Stimulated activated CD4-positive, alpha-beta T cell treated with anti-CD3 and anti-CD28 coated beads, Interleukin-2, amount 100 ng/mL, for 24 hours (primary cell): ENCODE results near the gene KLF7.

Source experiments
- DNase-seq, 2 donors: peaks; one replicate each; pipeline ENCODE4 v3.0.0-alpha.2; 2020

KLF7 gene

DNA sequence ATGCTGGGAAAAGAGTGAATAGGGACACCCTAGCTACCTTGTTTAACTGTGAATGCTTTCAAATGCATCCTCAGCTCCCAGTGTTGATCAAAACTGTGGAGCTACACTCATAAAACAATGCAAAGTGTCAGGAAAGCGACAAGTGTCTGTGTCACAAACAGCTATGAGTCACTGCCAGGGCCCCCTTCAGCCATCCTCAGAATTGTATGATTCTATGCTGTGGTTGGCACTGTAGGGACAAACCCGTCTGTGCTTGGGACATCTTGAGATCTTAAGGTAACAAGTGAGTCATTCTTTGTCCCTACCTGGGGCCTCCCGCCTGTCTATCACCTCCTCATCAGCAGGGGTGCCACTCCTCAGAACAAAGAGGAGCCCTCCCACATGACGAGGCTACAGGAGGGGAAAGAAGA lies 42.4 kb downstream of the KLF7 start:
- peak; percentile 64 to 71 for DNase-seq

DNA sequence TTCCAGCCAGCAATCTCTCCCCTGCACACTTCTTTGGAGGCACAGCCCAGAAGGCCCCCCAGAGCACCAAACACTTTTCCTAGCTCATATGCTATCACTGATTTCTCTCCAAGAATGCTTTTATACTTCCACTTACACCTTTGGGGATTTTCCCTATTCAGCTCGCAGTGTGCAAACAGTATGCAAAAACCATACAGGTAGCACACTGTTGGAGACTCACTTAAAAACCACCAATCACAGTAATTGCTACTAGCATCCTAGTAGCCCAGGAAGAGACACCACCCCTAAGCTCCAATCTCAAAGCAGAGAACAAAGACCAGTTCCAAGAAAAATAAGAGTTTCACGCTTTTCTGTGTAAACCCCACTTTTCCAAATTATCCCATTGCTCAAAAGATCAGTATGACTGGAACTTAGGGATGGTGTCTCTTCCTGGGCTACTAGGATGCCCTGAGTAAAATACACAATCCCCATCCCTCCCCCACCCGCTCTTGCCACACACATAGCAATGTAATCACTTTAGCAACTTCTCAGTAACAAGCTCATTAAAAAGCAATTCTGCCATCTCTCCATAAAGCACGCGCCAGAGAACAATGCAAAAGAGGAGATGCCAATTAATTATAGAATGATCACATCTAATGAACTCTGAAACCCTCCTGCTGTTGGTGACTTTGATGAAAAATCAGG lies 43.0 kb downstream of the KLF7 start:
- DNase-seq, result no peak

DNA sequence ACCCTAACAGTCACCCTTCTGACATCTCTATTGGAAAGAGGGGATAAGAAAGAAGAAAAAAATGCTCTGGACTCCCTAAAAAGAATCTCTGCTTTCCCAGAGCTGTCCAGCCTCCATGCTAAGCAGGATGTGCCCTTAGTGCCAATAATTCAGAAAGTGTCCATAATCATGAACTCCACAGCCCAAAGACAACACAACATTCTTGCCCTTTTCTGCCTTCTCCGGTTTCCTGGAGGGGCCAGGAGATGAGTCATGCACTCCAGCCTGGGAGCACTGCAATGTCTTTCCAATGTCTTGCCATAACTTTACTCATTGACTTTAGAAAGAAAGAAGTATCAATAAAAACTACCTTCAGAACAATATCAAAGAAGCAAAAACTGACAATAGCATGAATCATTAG lies 44.0 kb downstream of the KLF7 start:
- no peak for DNase-seq

DNA sequence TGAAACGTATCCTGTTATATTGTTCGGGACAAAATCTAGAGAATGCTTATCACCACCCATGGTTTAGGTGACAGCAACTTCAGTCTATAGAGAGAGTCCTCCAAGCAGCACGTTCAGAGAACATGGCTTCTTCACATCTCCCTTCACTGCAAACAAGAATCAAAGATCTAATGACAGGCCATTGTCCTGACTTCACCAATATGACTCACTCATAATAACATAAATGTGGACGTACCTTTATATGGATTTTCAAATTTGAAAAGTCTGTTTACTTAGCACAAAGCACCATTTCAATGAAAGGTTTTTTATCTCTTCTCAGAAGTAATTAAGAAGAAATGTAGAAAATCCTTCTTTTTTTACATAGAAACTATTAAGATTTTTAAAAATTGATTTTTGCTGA lies 46.7 kb downstream of the KLF7 start:
- no peak for DNase-seq

DNA sequence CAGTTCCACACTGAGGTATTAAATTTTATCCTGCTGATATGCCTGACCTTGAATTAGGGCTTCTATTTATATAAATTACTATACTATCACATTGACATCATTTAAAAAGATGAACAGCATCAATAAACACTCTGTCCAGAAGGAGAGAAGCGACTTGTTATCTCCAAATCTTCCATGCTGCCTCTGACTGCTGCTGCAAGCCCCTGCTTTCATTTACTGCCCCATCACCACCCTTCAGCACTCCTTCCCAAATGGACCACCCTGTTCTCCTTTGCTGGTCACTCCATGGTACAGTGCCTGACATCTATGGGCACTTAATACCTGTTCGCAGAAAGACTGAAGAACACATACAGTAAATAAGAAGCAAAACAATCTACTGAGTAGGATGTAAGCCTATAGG lies 48.1 kb downstream of the KLF7 start:
- DNase-seq, result no peak

DNA sequence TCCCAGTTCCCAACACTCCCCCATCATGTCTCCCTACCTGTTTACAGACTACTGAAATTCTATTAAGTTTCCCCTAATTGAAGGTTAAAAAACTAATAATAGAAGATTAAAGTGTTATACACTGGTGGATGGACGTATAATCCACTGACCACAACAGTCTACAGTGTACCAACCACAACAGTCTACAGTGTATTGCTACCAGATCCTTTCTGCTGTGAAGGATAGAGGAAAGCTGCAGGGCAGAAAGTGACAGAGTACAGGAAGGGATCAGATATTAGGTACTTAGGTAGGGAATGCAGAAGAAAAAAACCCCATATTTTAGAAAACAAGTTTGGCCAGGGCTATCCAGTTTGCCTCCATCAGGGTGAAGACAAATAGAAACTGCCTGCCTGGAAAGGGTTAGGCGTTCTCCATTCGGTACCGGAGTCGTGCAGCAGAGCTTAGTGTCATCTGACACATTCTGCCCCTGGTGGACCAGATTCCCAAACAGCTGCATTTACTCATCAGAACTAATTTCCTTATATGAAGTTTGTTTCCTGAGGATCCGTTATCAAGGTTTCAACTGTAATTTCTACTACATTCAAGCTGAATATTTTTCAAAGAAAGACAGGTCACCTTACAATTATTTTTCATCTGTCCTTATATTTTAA lies 49.9 kb downstream of the KLF7 start:
- DNase-seq, result no peak

DNA sequence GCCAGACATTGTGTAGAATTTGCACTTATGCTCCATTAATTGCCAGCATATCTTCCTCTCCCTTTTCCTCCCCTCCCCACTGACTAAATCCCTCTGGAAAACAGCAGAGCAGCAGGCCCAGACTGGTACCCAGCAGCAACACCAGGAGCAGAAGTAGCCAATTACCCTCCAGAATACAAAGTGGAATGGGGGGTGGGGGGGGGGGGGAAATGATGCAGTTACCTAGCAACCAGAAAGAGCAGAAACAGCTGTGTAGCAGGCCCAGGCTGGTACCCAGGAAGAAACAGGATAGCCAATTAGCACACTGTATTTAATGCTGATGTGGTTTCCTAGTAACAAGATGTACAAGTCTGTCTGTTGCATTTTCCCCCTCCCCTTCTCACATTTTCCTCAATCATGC lies 52.3 kb downstream of the KLF7 start:
- DNase-seq, result no peak

DNA sequence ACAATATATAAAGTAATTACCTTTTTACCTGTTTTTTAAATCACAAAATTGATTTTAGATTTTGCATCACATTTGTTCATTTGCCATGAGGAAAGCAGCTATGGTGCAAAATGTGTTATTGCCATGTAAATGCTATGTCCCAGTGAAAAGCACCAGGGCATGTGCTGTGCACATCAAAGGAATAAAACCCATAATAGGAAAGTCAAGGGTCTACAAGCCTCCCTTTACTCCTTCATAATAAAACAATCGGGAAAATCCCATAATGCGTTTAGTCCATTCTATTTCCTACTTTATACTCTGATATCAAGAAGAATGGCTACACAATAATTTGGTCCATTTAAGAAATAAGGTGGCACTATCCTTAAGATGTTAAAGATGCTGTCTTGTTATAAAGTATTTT lies 53.0 kb downstream of the KLF7 start:
- no peak for DNase-seq

DNA sequence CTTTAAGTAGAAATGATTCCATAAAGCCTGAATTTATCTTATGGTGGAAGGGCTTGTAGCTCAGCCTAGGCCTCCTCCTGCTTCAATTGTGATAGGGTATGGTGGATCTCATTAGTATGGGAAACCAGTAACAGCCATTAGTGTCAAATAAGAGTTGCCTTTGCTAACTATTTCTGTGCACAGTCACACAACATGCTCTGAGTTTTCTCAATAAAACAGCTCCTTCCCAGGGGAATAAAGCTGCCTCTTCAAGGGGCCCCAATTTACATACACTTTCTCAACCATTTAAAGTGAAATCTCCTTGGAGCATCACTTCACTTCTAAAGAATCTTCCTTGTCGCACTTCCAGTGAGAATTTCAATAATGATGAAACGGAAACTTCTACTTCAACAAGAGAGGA lies 53.4 kb downstream of the KLF7 start:
- no peak for DNase-seq

DNA sequence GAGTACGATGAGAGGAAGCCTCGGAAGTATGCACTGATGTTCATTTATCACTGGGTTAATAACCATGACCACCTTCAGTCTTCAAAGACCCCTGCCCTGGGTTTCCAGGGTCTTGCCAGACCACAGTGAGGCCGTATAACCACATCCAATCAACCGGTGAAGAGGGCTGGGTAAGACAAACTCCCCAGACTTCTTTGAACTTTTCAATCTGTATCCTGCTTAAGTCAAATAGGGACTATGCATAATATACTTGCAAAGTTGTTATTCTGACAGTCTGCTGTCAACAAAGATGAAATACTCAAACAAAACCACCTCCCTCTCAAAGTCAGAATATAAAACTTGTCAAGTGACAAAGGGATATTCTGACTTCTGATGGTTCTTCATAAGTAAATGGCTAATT lies 54.0 kb downstream of the KLF7 start:
- no peak for DNase-seq

DNA sequence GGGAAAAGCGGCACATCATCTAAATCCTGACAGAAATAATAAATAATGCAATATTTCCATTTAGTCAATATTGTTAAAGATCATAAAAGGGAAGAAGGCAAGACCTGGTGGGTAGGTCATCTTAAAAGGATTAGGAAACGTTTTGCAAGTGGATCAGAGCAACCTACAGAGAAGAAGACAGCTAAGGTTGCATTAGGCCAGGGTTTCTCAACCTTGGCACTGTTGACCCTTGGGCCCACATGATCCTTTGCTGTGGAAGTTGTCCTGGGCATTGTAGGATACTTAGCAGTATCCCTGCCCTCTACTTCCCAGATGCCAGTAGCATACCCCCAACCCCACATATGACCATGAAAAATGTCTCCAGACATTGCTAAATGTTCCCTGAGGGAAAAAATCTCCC lies 55.0 kb downstream of the KLF7 start:
- DNase-seq, result no peak

DNA sequence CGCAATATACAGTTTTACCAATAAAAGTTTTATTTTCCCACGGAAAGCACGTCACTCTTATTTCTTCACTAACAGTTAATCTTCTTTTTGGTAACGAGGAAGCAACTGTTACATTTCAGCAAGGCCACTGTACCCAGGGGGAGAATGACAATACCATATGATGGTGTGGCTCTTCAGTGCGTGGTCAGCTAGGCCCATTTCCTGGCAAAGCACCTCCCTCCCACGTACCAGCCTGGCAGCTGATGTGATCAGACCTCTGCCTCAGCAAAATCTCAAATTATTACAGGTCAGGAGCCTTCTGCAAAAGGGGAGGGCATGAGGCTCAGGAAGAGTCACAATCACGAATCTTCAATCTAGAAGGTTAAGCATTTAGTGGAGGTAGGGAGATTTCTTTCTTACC lies 55.4 kb downstream of the KLF7 start:
- DNase-seq, result no peak

DNA sequence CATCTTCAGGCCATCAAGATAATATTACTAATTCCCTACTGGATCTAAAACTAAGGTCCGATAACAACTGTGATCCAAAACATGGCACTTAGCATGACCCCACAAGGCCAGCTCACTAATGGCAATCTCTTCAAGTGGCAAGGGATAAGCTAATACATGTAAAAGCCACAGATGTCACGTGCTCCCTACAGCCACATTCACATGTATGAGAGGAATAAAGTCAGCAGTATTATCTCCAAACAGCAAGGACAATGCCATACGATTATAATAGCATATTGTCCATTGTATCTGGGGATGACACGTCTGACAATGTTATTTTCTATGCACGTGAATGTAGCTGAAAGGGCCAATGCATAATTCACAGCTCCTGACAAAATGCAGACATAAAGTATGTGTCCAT lies 56.0 kb downstream of the KLF7 start:
- DNase-seq, result no peak

DNA sequence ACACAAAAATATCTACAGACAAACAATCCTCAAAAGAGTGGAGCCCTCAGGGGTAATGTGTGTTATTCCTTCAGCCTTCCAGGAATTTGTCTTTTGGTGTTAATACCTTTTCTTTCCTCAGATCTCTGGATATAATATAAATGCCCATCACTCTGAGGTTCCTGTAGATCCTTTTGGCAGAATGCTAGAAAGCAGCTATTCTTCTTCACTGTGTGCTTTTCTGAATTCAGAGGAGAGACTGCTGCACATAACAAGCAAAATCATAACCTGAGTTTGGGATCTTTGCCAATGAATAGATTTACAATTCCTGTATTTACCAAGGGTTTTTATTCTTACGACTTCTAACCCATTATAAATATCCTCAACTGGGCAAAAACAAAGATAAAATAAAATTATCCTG lies 57.3 kb downstream of the KLF7 start:
- no peak for DNase-seq

DNA sequence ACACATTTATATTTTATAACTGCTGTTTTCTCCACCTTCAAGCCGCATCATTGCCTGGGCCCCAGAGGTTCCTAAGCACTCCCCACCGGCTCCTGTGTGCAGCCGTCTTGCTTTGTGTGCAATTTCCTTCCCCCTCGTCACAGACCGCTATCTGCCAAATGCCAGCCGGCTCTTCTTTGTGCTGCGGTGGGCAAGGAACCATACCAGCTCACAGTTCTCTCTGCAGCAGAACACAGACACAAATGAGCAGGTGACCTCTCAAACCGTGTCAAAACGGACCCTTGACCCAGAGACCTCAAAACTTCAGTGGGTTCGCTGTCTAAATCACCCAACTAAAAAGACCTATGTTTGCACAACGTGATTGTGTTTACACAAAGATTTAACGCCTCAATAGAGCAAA lies 58.2 kb downstream of the KLF7 start:
- no peak for DNase-seq

DNA sequence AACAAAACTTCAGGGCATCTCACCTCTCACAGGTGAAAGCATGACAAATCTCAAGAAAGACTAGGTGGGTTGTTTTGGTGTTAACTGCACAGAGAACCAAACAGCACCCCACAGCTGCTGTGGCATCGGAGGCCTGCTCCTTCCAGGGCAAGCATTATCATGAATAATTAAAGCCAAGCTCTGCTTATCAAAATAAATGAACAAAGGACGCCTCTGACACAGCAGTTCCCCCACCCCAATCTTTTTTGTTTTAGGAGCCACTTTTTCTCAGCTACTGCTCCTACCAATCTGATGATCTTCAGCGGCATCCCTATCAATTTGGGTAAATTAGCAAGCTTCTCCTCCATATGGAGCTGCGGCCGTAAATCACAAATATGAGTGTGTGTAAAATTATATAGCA lies 58.6 kb downstream of the KLF7 start:
- no peak for DNase-seq

DNA sequence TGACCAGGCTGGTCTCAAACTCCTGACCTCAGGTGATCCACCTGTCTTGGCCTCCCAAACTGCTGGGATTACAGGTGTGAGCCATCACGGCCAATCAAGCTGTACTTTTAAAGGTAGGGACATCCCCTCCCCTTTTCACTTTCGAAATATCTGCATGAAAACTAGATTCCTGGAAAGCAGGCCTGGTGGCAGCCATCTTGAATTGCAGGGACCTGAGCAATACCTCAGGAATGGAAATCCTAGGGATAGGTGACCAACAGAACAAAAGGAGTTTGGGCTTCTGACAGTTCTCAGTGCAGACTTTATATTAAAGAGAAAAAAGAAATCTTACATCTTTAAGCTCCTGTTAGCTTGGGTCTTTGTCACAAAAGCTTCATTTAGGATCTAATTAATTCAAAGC lies 62.6 kb downstream of the KLF7 start:
- DNase-seq, result no peak

DNA sequence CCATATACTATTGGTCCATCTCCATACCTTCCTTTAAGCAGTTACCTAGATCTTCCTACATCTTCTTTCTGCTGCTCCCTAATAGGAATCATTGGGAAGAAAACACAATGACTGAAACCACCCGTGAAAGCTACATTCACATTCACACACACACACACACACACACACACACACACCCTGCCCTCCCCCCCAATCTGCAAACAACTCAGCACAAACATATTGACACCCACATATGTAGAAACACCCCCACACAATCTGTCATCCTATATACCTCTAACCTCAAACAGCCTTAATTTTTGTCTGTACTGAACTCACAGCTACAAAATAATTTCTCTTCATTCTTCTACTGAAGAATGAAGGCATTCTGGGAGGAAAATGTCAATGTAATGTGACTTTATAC lies 63.8 kb downstream of the KLF7 start:
- DNase-seq, result no peak

DNA sequence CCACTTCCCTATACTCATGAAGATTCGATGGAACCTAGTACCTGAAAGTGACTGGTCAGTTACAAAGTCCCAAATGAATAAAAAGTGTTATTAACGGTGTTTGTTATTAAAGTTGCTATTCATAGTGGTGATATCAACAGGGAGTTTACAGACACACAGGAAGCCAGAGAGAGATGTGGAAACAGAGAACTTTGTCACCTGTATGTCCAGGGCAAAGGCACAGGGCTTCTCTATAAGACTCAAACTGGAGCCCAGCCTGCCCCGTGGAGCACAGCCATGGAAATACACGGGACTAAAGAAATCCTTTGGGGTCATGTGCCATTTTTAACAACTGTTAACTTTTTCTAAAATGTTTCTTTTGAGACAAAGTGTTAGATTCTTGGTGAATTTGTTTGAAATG lies 68.5 kb downstream of the KLF7 start:
- DNase-seq, result no peak

DNA sequence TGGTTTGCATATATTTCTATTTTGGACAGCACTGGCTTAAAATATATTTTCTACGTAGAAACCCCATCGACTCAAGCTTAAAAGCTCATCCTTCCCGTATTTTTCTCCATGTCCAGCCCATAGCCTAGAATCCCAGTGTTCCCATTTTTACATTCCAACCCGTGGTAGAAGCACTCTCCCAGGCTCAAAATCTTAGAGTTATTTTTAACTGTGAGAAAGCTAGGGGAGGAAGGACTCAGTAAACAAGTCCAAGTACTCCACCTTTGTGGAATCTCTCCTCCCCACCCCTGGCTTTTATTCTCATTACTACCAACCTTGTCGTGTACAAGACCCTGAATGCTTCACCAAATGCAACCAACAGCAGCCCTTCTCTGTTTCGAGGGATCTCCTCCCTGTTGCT lies 69.8 kb downstream of the KLF7 start:
- DNase-seq, result no peak

DNA sequence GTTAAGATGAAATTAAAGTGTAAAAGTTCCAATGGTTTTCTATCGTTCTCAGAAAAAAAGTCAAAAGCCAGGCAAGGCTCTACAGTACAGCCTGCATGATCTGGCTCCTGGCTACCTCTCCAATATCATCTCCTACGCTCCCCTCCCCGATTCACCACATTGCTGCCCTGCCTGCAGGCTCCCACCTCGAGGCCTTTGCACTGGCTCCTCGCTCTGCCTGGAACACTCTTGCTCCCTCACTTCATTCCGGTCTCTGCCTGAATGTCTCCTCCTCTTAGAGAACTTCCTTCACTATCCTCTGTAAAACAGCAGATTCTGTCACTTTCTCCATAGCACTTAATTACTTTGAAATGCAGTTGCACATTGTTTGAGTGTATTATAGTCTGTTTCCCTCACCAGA lies 72.5 kb downstream of the KLF7 start:
- DNase-seq, result no peak

DNA sequence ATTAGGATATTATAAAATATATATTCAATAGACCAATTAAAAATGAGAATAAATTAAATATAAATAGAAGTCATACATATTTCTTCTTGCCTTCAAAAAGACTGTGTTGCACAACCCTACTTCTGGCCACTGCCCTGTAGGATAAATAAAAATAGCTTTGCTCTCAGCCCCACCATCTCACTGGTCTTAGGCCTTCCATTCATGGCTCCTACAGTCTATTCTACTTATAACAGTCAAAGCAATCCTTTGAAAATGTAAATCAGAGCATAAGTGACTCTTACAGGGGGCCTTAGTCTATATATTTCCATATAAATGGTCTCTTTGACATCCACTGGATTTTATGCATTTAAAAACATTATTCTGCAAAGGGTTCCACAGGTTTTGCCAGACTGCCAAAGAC lies 72.9 kb downstream of the KLF7 start:
- no peak for DNase-seq

DNA sequence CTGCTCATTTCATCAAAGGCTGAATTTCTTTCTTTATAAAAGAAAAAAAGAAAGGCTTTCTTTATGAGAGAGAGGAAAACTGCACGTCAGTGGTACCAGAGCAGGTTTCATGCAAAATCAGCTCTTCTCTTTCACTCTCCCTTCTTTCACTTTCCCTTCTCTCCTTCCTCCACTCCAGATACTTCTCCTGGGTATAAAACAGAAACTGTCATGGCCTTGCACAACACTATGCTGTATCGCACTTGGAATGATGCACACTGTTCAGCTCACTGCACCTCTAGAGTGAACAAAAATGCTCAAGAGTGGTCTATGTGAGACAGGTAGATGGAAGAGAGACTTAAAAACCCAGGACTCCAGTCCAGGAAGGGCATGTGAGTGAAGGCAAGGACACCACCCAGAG lies 73.8 kb downstream of the KLF7 start:
- no peak for DNase-seq

DNA sequence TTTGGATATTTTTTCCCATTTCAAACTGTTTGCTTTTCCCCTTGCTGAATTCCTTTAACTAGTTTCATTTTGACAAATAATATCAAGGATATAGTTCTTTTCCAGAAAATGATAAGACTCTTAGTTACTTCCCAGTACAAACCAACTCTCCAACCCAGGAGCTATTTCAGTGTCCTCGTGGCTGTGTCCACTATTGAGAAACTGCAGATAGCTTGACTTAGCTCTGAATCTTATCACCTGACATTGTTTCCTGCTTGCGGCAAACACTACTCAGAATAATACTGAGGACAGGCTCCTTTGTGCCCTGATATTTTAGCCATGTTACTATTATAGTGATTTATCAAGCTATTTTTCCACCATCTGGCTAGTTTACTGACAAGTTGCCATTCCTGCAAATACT lies 74.6 kb downstream of the KLF7 start:
- no peak for DNase-seq

DNA sequence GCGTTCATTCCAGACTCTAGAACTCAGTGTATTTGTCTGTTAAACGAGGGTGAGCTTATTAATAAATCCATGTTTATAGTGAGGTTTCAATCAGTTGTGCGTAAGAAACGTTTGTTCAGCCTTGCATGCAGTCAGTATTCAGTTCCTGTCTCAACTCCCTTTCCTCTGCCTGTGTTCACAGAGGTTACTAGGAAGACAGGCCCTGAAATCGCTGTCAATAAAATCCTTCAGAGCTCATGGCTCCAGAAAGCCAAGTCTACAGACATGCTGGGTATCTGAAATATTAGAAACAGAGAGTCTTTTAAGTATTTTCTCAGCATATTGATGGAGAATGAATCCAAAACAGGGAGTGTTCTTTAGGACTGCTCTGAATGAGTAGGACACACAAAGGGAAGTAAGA lies 75.4 kb downstream of the KLF7 start:
- no peak for DNase-seq
